ACC112 (cell line): Measurements from ENCODE around the gene TBX2.
"Not testable (repeated sequence)": the region's sequence is repeated elsewhere in the genome, so short reads cannot be mapped to it uniquely, and the experiment has no call there.

Source experiments
- H2AFZ ChIP-seq: fragments of 200-600 bp; sonication (generic); one replicate; pipeline ENCODE4 v1.6.0; 2017; ENCODE audit warnings: antibody characterized with exemption, low read length; ENCODE audit not compliant: unreplicated experiment
- H3K27ac ChIP-seq: fragments of 200-600 bp; sonication (generic); 2 replicates; pipeline ENCODE4 v1.5.1; 2014; ENCODE audit warnings: low read depth, mild to moderate bottlenecking, antibody characterized with exemption, low read length, moderate library complexity
- H3K27me3 ChIP-seq: fragments of 200-600 bp; sonication (generic); 2 replicates; pipeline ENCODE4 v1.6.1; 2014; ENCODE audit warnings: mild to moderate bottlenecking, antibody characterized with exemption, low read length, moderate library complexity, mixed read lengths; ENCODE audit not compliant: insufficient read depth
- H3K36me3 ChIP-seq: fragments of 200-600 bp; sonication (generic); 2 replicates; pipeline ENCODE4 v1.6.1; 2016; ENCODE audit warnings: mild to moderate bottlenecking, antibody characterized with exemption, low read length, moderate library complexity, mixed read lengths; ENCODE audit not compliant: insufficient read depth
- H3K4me1 ChIP-seq: fragments of 200-600 bp; sonication (generic); one replicate; pipeline ENCODE4 v1.6.1; 2016; ENCODE audit warnings: low read length, mixed read lengths; ENCODE audit not compliant: insufficient read depth, unreplicated experiment, control insufficient read depth
- H3K4me3 ChIP-seq: fragments of 200-600 bp; sonication (generic); 2 replicates; pipeline ENCODE4 v1.5.1; 2014; ENCODE audit warnings: mild to moderate bottlenecking, low read depth, low read length
- H3K79me2 ChIP-seq: fragments of 200-600 bp; sonication (generic); one replicate; pipeline ENCODE4 v1.6.0; 2016; ENCODE audit warnings: low read length; ENCODE audit not compliant: control insufficient read depth, unreplicated experiment, insufficient read depth

Gene TBX2

DNA sequence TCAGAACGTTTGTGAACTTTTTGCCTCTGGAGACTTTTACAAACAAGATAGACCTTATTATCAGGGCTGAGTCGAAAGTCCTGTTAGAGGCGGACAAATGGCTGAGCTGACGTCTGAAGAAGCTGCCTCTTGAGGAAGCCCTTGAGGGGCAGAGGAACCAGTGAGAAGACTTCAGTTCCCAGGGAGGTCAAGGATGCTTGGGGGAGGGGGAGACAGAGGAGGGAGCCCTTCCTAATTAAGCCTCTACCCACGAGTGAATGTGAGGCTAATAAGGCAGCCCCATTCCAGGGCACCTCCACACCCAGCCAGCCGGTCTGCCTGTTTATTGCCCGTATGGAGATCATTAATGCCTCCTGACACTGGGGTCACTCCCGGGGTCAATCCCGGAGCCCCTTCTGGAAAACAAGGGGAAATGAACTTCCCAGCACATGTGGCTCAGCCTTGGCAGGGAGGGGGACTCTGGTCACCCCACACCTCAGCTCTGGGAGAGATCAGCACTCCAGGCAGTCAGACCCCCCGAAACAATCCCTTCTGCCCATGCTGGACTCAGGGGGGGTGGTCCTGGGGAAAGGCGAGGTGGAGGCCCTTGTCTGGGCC is 43.3 kb downstream of the TBX2 start:
- no peak overlapping the region for H3K4me3 ChIP-seq
- no peaks in the 10 kb centered on the region for H3K4me1 ChIP-seq
- no peaks in the 10 kb centered on the region for H3K79me2 ChIP-seq
- H3K36me3 ChIP-seq = no peaks in the 10 kb centered on the region
- H3K27me3 ChIP-seq = peaks cover 14% of the 10 kb centered on the region
- H2AFZ ChIP-seq = no peak overlapping the region
- H3K27ac ChIP-seq = no peak overlapping the region

DNA sequence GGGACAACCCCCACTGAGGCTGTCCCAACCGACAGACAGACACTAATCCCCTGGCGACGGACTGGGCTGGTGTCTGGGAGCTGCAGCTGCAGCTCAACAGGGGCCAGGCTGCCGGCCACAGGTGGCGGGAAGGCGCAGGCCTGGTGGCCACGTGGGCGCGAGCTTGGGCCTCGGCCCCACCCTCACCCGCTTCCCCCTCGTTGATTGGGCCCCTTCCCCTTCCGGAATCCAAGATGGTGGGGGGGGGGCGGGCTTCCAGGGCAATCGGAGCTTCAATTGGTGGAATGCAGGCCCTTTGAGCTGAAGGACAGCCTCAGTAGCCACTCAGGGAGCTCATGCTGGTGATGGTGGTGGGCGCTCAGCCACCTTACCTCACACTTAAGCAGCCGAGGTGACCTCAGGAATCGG is 43.8 kb downstream of the TBX2 start:
- H3K27ac ChIP-seq = no peak overlapping the region
- H3K4me3 ChIP-seq = no peak overlapping the region
- peaks cover 11% of the 10 kb centered on the region for H3K27me3 ChIP-seq
- no peak overlapping the region for H2AFZ ChIP-seq
- no peaks in the 10 kb centered on the region for H3K4me1 ChIP-seq
- H3K36me3 ChIP-seq = no peaks in the 10 kb centered on the region
- H3K79me2 ChIP-seq = no peaks in the 10 kb centered on the region

DNA sequence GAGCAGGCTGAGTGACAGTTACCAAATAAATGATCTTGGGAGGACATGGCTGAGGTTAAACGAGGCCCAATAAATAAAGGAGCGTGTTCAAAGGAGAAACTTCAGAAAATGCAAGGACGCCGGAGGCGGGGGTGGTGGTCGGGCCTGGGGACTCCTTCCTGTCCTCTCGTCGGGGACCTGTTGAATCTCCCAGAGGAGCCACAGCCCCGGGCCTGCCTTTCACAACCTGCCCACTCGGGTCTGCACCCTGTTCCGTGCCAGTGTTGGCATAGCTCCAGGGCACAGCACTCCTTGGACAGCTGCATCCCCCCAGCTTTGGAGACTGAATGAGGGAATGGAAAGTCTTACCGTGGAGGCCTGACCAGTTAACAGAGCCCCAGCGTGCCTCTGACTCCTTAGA is 44.4 kb downstream of the TBX2 start:
- H3K79me2 ChIP-seq = no peaks in the 10 kb centered on the region
- H2AFZ ChIP-seq = no peak overlapping the region
- no peaks in the 10 kb centered on the region for H3K4me1 ChIP-seq
- no peak overlapping the region for H3K4me3 ChIP-seq
- H3K27ac ChIP-seq = no peak overlapping the region
- no peaks in the 10 kb centered on the region for H3K36me3 ChIP-seq
- H3K27me3 ChIP-seq = peaks cover 13% of the 10 kb centered on the region

DNA sequence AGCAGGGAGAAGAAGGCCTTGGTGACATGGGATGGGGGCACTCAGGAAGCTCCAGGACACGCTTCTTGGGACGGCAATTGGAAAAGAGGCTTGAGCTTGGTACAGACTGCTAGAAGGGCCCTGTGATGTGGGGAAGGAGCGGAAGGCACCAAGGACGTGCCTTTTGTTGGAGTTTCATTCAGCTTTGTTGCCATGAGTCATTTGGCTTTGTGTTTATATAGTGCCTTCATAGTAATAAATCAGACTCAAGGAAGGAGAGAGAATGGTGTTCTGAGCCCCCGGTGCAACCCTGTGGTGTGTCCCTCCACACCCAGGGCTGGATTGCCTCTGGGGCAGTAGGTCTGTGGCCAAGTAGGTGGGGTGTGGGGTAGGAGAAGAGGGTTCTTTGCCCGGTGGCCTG is 45.2 kb downstream of the TBX2 start:
- Histone ChIP-seq H3K27me3 (peaks cover 7% of the 10 kb centered on the region), H3K4me1 (no peaks in the 10 kb centered on the region), H2AFZ (no peak overlapping the region), H3K27ac (no peak overlapping the region), H3K4me3 (no peak overlapping the region), H3K36me3 (no peaks in the 10 kb centered on the region), H3K79me2 (no peaks in the 10 kb centered on the region)

DNA sequence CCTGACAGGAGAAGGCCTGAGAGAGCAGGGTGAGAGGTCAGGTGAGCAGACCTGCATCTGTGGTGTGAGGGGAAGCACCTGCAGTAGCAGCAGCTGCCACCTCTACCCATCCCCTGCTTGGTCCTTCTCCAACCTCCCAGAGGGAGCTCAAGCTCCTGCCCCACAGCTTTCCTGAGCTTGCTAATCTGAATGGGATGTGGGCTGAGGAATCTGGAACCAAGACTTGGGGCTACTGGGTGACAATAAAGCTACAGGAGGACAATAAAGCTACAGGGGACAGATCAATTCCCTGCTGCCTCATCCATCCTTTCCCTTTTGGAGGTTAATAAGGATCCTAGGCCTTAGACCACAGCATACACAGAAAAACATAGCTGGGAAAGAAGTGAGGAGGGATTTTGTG is 47.7 kb downstream of the TBX2 start:
- Histone ChIP-seq H3K27me3 (peaks cover 31% of the 10 kb centered on the region), H3K4me1 (no peaks in the 10 kb centered on the region), H3K4me3 (no peak overlapping the region), H3K36me3 (no peaks in the 10 kb centered on the region), H3K27ac (no peak overlapping the region), H3K79me2 (no peaks in the 10 kb centered on the region), H2AFZ (no peak overlapping the region)

DNA sequence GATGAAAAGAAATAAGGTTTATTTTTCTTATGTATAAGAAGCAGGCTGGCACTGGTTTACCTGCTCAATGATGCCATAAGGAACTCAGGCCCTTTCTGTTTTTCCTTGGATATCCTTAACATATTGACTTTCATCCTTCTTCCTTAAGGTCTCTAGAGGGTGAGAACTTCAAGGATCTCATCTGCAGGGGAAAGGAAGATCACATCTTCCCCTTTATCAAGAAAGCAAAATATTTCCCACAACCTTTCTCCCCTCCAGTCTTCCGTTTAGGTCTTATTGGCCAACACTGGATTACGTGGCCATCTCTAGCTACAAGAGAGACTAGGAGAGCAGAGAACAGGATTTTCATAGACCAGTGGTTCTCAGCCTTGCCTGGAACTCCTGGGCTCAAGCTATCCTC is 48.4 kb downstream of the TBX2 start:
- no peak overlapping the region for H3K27ac ChIP-seq
- H3K27me3 ChIP-seq = peaks cover 38% of the 10 kb centered on the region
- H2AFZ ChIP-seq = no peak overlapping the region
- no peaks in the 10 kb centered on the region for H3K4me1 ChIP-seq
- H3K79me2 ChIP-seq = no peaks in the 10 kb centered on the region
- H3K36me3 ChIP-seq = no peaks in the 10 kb centered on the region
- no peak overlapping the region for H3K4me3 ChIP-seq

DNA sequence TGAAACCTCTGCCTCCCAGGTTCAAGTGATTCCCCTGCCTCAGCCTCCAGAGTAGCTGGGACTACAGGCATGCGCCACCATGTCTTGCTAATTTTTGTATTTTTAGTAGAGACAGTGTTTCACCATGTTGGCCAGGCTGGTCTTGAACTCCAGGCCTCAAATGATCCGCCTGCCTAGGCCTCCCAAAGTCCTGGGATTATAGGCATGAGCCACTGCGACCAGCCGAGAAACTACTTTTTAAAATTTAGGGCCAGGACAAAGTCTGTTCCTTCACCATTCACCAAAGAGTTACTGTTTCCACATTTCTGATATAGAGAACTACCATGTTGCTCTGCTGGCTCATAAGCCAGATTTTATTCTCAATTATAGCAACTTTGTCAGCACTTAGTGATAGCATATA is 49.5 kb downstream of the TBX2 start:
- H3K4me1 ChIP-seq, H3K79me2 ChIP-seq, H3K4me3 ChIP-seq, H3K36me3 ChIP-seq, H2AFZ ChIP-seq, H3K27ac ChIP-seq: not testable (repeated sequence)
- H3K27me3 ChIP-seq = peaks cover 49% of the 10 kb centered on the region

DNA sequence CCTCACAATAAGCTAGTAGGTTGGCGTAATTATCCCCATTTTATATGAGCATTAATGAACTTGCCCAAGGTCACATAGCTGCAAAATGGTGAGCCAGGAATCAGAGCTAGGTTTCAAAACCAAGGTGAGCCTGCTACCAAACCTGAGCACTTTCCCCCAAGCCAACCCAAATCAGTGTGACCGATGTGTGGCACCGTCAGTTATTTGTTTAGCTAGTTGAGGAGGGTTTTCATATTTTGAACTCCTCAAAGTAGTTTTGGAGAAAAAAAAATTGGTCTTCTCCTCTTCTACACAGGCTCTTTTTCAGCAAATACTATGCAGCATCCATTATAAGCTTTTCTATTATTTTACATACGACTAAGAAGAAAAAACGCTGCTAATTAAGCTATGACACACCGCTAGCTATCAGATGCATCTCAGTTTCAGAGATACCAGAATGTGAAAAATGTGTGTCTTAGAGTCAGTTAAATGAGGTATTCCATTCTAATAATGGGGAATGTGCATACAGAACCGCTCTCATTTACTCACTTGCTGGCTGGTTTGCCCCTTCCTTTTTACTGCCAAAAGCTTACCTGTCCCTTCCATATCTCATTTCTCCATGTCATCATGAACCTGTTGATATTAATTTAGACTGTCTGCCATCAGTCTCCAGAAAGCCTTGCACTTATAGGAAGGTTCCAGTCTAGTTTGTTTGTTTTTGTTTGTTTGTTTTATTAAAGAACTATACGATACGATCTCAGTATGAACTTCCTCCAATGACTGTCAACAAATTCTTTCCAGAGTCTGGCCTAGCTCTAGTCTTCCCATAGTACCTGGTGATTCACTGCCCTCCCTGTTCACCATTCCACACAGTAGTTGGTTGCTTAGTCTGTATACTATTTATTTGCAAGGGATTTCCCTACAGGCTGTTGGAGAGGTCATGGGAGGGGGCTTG is 50.3 kb downstream of the TBX2 start:
- no peaks in the 10 kb centered on the region for H3K79me2 ChIP-seq
- H3K4me3 ChIP-seq = no peak overlapping the region
- H3K27me3 ChIP-seq = peaks cover 53% of the 10 kb centered on the region
- H3K27ac ChIP-seq = no peak overlapping the region
- no peaks in the 10 kb centered on the region for H3K36me3 ChIP-seq
- no peaks in the 10 kb centered on the region for H3K4me1 ChIP-seq
- H2AFZ ChIP-seq = no peak overlapping the region

DNA sequence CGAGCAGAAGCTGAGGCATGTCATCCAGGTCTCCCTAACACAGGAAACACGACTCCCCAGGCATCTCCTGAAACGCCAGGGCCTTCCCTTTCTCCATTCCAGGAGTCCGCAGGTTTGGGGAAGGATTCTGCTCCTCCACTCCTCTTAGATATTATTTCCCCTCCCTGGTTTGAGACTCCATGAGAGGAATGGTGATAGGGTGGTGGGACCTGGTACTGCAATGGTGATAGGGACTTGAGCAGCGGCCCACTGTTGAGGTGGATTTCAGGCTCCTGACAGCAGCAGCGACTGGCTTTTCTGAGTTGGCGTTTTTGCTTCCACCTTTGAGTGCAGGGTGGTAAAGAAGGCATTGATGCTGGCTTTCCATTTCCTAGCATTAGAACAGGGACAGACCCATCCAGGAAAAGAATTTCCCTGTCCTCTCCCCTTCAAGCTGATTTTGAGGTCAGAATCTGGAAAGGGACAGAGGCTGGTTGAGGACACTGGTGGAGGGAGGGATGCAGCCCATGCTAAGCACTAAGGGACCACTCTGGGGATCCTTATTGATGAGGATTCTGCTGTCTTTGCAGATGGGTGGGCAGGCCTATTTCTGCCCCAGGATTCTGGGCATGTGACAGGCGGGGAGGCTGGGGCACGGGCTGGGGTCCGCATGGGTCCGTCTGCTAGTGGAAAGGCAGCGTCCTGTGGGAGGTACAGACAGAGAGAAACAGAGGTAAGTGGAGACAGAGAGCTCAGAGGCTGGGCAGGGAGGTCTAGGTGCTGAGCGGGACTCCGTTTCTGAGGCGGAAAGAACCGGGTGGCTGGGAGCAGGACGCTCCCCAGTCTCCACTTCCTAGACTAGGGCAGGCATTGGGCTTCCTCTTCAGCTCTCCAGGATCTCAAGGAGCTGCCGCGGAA is 51.2 kb downstream of the TBX2 start:
- H3K79me2 ChIP-seq = no peaks in the 10 kb centered on the region
- no peaks in the 10 kb centered on the region for H3K36me3 ChIP-seq
- H3K4me3 ChIP-seq = no peak overlapping the region
- no peaks in the 10 kb centered on the region for H3K4me1 ChIP-seq
- H3K27ac ChIP-seq = no peak overlapping the region
- H3K27me3 ChIP-seq = peaks cover 60% of the 10 kb centered on the region
- H2AFZ ChIP-seq = no peak overlapping the region

DNA sequence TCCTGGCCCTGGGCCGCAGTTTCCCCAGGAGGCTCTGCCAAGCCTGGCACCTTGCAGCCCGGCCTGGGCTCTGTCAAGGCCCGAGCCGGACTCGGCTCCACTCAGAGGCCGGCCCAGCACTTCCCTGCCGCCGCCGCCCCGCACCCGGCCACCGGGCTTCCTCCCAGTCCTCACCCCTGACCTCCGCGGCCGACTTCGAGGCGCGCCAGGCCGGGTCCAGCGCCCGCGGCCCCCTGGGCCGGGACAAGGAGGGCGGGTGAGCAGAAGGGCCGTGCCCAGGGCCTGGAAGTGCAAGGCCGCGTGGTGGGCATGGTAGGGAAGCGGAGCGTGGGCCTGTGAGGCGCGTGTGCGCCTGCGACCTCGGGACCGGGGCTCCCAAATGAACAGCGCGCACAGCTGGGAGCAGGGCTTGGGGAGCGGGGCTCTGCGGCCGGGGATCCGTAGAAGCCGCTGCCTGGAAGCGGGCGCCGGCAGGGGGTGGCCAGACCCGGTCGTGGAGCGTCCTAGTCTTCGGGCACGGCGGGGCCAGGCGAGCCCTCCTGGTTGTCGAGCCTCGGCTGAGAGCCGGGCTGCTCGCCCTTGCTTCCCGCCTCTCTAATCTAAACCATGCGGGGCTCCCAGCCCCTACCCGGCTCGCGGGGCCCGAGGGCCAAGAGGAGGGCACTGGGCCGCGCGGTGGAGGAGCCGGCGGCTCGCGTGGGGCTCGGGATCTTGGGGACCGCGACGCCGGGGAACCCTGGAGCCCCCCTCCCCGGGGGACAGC is 52.1 kb downstream of the TBX2 start:
- Histone ChIP-seq H2AFZ (peak overlapping the region; percentile 50), H3K4me1 (no peaks in the 10 kb centered on the region), H3K79me2 (no peaks in the 10 kb centered on the region), H3K27ac (no peak overlapping the region), H3K4me3 (peak overlapping the region; percentile 70), H3K36me3 (no peaks in the 10 kb centered on the region), H3K27me3 (peaks cover 65% of the 10 kb centered on the region)
